NK-92 treated with Interleukin-12 subunit alpha and Interleukin-12 subunit beta, amount 100 ng/mL, for 24 hours (cell line): Measurements from ENCODE around the gene APEX1.
"Not testable (repeated sequence)": the region's sequence is repeated elsewhere in the genome, so short reads cannot be mapped to it uniquely, and the experiment has no call there.

ENCODE experiments used
- DNase-seq: peaks from one replicate; lab custom pipeline; 2025; lab: John Stamatoyannopoulos, UW

APEX1 gene

GRCh38 chr14:20435582-20436362 is 19.3 kb upstream of the APEX1 start, which contains the start of gene KLHL33:
Gene KLHL33 (minus strand): TSS chr14:20436166. CDS start chr14:20435811, 355 bp downstream.
- DNase-seq: no peak

GRCh38 chr14:20436363-20436755 is 18.7 kb upstream of the APEX1 start:
- DNase-seq: no peak

- no peak for DNase-seq
These were observed 16.4 kb upstream of the APEX1 start for GRCh38 chr14:20438664-20439063.

GRCh38 chr14:20440465-20440864 is 14.6 kb upstream of the APEX1 start:
- DNase-seq: no peak

- DNase-seq: no peak
These were observed 14.1 kb upstream of the APEX1 start for GRCh38 chr14:20440882-20441281.

- no peak for DNase-seq
These were observed 13.6 kb upstream of the APEX1 start for GRCh38 chr14:20441461-20441860.

- DNase-seq: not testable (repeated sequence)
These were observed 11.4 kb upstream of the APEX1 start for GRCh38 chr14:20443650-20444049.

GRCh38 chr14:20446889-20447288 is 8.1 kb upstream of the APEX1 start:
- no peak for DNase-seq

- DNase-seq: not testable (repeated sequence)
These were observed 2.2 kb upstream of the APEX1 start for GRCh38 chr14:20452831-20453230.

GRCh38 chr14:20455355-20456300 is 602 bp downstream of the APEX1 start:
- no peak for DNase-seq

GRCh38 chr14:20456971-20457370 is 1.9 kb downstream of the APEX1 start:
- DNase-seq: no peak

- no peak for DNase-seq
These were observed 3.2 kb downstream of the APEX1 start for GRCh38 chr14:20458031-20458789.

GRCh38 chr14:20460458-20461224 is 5.6 kb downstream of the APEX1 start:
- peak; percentile 54 for DNase-seq

GRCh38 chr14:20461225-20462141 is 6.5 kb downstream of the APEX1 start, which contains the start of gene PIP4P1:
Gene PIP4P1 (minus strand): TSS chr14:20461434. CDS start chr14:20461325, 109 bp downstream.
- peak; percentile 98 for DNase-seq

- no peak for DNase-seq
These were observed 13.8 kb downstream of the APEX1 start for GRCh38 chr14:20468764-20469241.

GRCh38 chr14:20469242-20469889 is 14.3 kb downstream of the APEX1 start, which contains the start of gene PNP:
Gene PNP (plus strand): TSS chr14:20469406. CDS start chr14:20469525, 119 bp downstream.
- DNase-seq: peak; percentile 87

GRCh38 chr14:20469890-20470602 is 15.0 kb downstream of the APEX1 start:
- DNase-seq: peak; percentile 43

GRCh38 chr14:20470603-20470901 is 15.5 kb downstream of the APEX1 start:
- DNase-seq: no peak
